ENCODE data around the gene PRX.
"Not testable (repeated sequence)": the region's sequence is repeated elsewhere in the genome, so short reads cannot be mapped to it uniquely, and the experiment has no call there.

The PRX gene

DNA sequence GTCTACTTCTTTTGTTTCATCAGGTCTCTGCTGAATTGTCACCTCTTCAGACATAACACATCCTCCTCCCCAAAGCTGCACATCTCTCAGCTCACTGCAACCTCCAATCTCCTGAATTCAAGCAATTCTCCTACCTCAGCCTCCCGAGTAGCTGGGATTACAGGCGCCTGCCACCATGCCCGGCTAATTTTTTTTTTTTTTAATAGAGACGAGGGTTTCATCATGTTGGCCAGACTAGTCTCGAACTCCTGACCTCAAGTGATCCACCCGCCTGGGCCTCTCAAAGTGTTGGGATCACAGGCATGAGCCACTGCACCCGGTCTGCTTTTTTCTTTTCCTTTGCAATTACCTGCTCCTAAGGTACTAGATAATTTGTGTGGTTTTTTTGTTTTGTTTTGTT lies 19.6 kb upstream of the PRX start:
- peak overlapping the region; percentile 95; the same call in 1 of the 2 replicates for H3K27ac ChIP-seq (ENCODE audit: low read depth, low read length)
- not testable (repeated sequence) for H3K36me3 ChIP-seq (ENCODE audit: insufficient read depth, low read length); H3K4me3 ChIP-seq (ENCODE audit: low read length); H3K27me3 ChIP-seq (ENCODE audit: insufficient read depth, low read length); H3K9me3 ChIP-seq (ENCODE audit: insufficient read depth, low read depth, low read length)
- 87% methylated on average over 7 of the region's 7 CpGs for WGBS
- H3K4me1 ChIP-seq (ENCODE audit: insufficient read depth, low read length) = peaks cover 14% of the 10 kb centered on the region
- H3K9ac ChIP-seq (ENCODE audit: low read depth, low read length) = 0 out of 2 replicates have a peak overlapping the region, but pooled peaks have one; percentile 86

DNA sequence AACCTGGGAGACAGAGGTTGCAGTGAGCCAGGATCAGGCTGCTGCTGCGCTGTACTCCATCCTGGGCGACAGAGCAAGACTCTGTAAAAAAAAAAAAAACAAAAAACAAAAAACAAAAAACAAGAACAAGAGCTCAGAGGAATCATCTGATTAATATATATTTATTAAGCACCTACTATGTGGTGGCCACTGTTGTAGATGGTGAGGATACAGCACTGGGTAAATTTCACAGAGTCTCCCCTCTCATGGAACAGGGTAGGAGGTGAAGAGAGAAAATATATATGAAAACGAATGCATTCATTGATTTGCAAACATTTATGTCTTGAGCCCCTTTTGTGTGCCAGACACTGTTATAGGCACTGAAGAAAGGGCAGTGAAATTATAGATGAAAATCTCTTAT lies 18.5 kb upstream of the PRX start:
- Histone ChIP-seq H3K27ac (ENCODE audit: low read depth, low read length) (no peak overlapping the region), H3K27me3 (ENCODE audit: insufficient read depth, low read length) (no peaks in the 10 kb centered on the region), H3K4me3 (ENCODE audit: low read length) (no peak overlapping the region), H3K36me3 (ENCODE audit: insufficient read depth, low read length) (no peaks in the 10 kb centered on the region), H3K9me3 (ENCODE audit: insufficient read depth, low read depth, low read length) (no peaks in the 10 kb centered on the region), H3K4me1 (ENCODE audit: insufficient read depth, low read length) (peaks cover 14% of the 10 kb centered on the region), H3K9ac (ENCODE audit: low read depth, low read length) (no peak overlapping the region)
- 95% methylated on average over 3 of the region's 3 CpGs for WGBS

DNA sequence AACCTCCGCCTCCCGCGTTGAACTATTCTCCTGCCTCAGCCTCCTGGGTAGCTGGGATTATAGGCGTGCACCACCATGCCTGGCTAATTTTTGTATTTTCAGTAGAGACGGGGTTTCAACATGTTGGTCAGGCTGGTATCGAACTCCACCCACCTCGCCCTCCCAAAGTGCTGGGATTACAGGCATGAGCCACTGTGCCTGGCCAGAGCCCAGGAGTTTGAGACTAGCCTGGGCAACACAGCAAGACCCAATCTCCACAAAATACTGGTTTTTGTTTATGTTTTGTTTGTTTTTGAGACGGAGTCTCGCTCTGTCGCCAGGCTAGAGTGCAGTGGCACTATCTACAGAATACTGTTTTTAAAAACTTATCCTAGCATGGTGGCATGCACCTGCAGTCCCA lies 17.1 kb upstream of the PRX start:
- H3K27me3 ChIP-seq (ENCODE audit: insufficient read depth, low read length) = not testable (repeated sequence)
- WGBS = 94% methylated on average over 10 of the region's 10 CpGs
- peaks cover 14% of the 10 kb centered on the region for H3K4me1 ChIP-seq (ENCODE audit: insufficient read depth, low read length)

DNA sequence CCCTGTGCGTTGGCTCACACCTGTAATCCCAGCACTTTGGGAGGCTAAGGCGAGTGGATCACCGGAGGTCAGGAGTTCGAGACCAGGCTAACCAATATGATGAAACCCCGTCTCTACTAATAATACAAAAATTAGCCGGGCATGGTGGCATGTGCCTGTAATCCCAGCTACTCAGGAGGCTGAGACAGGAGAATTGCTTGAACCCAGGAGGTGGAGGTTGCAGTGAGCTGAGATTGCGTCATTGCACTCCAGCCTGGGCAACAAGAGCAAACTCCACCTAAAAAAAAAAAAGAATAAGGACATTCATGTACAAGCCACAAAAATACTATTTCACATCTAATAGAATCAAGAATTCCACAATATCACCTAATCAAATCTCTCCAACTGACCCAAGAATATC lies 15.0 kb upstream of the PRX start:
- not testable (repeated sequence) for H3K27ac ChIP-seq (ENCODE audit: low read depth, low read length); H3K36me3 ChIP-seq (ENCODE audit: insufficient read depth, low read length); H3K27me3 ChIP-seq (ENCODE audit: insufficient read depth, low read length); H3K9ac ChIP-seq (ENCODE audit: low read depth, low read length); H3K4me3 ChIP-seq (ENCODE audit: low read length); H3K9me3 ChIP-seq (ENCODE audit: insufficient read depth, low read depth, low read length)
- peaks cover 13% of the 10 kb centered on the region for H3K4me1 ChIP-seq (ENCODE audit: insufficient read depth, low read length)
- 97% methylated on average over 7 of the region's 7 CpGs for WGBS

More for the DNA sequence above, 17.1 kb upstream of the PRX start:
- H3K4me3 ChIP-seq (ENCODE audit: low read length); H3K9ac ChIP-seq (ENCODE audit: low read depth, low read length); H3K36me3 ChIP-seq (ENCODE audit: insufficient read depth, low read length); H3K27ac ChIP-seq (ENCODE audit: low read depth, low read length); H3K9me3 ChIP-seq (ENCODE audit: insufficient read depth, low read depth, low read length): not testable (repeated sequence)

DNA sequence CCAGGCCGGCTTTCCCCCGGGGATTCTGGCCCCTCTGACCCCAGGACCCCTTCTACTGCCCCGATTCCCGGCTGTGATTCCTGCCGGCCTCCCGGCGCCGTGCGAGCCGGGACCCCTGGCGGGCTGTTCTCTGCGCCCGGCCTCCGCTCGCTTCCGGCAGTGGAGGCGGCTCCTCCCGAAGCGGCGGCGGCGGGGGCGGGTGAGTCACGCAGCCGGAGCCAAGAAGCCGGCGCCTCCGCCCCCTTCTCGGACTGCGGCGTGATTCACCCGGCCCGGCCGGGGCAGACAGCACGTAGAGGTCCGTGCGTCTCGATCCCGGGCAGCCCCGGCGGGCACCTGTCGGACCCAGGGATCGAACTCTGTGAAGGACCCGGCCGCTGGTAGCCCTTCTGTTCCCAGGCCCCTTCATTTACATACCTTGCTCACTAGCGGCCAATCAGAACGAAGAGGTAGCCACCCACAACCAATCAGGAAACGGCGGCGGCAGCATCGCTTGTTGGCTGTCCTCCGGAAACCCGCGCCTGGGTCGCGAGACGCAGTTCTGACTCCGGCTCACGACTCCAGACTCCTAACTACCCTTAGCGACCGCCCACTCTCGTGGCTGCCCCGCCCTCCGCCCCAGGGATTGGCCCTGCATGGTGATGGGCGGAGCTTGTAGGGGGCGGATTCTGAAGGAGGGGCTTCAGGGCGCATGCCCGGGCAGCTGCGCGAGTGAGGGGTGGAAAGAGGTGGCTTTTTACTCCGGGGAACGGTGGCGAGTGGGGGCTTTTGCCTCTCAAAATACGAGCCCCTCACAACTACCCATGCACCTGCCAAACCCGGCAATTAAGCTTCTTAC lies 12.5 kb upstream of the PRX start, which contains the start of gene SERTAD1:
SERTAD1 (minus strand) TSS at position 543 of the 838 bp plus-strand sequence. CDS start 2,446 bp downstream, outside the sequence.
- Histone ChIP-seq H3K9ac (ENCODE audit: low read depth, low read length) (peak within 1 kb of the TSS; percentile 80), H3K27ac (ENCODE audit: low read depth, low read length) (peak within 1 kb of the TSS; percentile 98), H3K4me1 (ENCODE audit: insufficient read depth, low read length) (peaks cover 10% of the 10 kb centered on the region), H3K27me3 (ENCODE audit: insufficient read depth, low read length) (no peaks in the 10 kb centered on the region), H3K36me3 (ENCODE audit: insufficient read depth, low read length) (peaks cover 7% of the 10 kb centered on the region; the same call in 1 of the 2 replicates), H3K4me3 (ENCODE audit: low read length) (peak within 1 kb of the TSS; percentile 77), H3K9me3 (ENCODE audit: insufficient read depth, low read depth, low read length) (no peaks in the 10 kb centered on the region)
- WGBS = under 1% methylated on average over 72 of the region's 75 CpGs

DNA sequence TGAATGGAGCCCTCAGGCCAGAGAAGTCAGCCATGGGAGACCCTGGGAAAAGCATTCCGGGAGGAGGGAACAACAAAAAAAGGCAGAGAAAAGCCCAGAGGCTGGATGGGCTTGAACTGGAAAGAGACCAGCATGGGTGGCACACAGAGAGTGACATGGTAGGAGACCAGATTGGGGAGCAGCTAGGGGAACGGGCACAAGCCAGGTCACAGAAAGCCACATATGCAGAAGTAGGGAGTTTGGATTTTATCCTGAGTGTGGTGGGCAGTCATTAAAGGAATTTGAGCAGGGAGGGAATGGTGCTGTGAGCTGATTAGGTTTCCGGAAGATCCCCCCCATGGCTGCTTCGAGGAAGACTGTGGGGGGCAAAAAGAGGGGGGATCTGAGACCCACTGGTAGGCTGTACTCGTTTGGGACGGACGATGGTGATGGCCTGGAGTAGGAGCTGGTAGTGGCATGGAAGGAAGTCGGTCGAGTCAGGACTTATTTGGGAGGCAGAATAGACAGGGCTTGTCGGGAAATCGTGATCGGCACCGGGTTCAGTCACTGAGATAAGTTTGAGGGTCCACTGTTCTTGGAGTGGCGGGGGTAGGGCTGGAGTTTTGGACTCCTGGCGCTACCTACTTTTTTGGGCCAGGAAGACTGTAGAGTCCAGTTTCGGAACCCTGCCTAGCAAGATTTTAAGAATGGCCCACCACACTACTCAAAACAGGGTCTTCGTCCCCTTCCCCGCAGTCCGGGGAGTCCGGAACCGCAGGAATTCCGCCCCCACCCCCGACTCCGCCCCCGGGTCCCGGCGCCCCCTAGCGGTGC lies 11.7 kb upstream of the PRX start:
- Histone ChIP-seq H3K4me3 (ENCODE audit: low read length) (peak overlapping the region; percentile 77), H3K4me1 (ENCODE audit: insufficient read depth, low read length) (peaks cover 10% of the 10 kb centered on the region), H3K27me3 (ENCODE audit: insufficient read depth, low read length) (no peaks in the 10 kb centered on the region), H3K27ac (ENCODE audit: low read depth, low read length) (peak overlapping the region; percentile 98), H3K36me3 (ENCODE audit: insufficient read depth, low read length) (peaks cover 7% of the 10 kb centered on the region; the same call in 1 of the 2 replicates), H3K9me3 (ENCODE audit: insufficient read depth, low read depth, low read length) (no peaks in the 10 kb centered on the region), H3K9ac (ENCODE audit: low read depth, low read length) (peak overlapping the region; percentile 80)
- WGBS = 2% methylated on average over 28 of the region's 28 CpGs

DNA sequence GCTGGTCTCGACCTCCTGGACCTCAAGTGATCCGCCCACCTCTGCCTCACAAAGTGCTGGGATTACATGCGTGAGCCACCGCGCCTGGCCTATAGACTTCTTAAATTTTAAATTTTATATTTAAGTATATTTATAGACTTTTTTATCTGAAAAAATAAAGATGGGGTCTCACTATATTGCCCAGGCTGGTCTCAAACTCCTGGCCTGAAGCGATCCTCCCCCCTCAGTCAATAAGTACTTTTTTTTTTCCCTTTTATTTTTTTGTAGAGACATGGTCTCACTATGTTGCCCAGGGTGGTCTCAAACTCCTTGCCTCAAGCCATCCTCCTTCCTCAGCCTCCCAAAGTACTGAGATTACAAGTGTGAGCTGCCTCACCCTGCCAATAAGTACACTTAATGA lies 10.8 kb upstream of the PRX start:
- Histone ChIP-seq H3K27ac (ENCODE audit: low read depth, low read length) (no peak overlapping the region), H3K4me3 (ENCODE audit: low read length) (peak overlapping the region; percentile 77; the same call in 1 of the 2 replicates)
- WGBS = 93% methylated on average over 3 of the region's 6 CpGs

DNA sequence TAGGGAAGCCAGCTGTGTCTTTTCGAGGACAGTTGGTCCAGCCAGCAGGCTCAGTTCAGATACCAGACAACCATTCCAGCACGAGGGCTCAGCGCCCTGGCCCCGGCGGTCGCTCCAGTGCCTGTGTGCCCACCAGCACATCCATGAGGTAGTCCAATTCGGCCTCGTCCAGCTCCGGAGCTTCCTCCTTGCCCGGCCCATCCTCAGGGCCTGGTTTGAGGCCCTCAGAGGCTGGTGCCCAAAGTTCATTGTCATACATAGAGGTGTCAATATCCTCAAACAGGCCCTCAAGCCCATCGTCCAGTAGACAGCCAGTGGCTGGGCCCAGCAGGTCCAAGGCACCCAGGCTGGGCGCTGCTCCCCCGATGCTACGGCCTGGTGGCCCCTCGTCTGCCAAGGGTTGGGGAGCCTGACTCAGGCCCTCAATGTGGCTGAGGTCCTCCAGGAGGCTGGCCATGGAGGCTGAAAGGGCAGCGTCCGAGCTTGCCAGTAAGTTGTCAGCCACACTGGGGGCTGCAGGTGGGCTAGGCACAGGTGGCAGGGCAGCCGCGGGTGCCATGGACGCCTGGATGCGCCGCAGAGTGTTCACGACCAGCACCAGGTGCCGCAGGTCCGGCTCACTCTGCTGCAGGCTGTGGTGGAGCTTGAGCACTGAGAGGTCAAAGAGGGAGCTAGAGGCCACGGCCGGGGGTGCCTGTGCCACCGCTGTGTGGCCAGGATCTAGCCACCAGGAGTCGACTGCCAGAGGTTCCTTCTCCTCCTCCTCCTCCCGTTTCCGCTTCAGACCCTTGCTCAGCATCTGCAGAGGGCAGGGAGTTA lies 9.8 kb upstream of the PRX start:
- H3K9me3 ChIP-seq (ENCODE audit: insufficient read depth, low read depth, low read length) = no peaks in the 10 kb centered on the region
- H3K36me3 ChIP-seq (ENCODE audit: insufficient read depth, low read length) = peaks cover 7% of the 10 kb centered on the region; the same call in 1 of the 2 replicates
- H3K4me1 ChIP-seq (ENCODE audit: insufficient read depth, low read length) = peaks cover 10% of the 10 kb centered on the region
- no peaks in the 10 kb centered on the region for H3K27me3 ChIP-seq (ENCODE audit: insufficient read depth, low read length)
- H3K9ac ChIP-seq (ENCODE audit: low read depth, low read length) = no peak overlapping the region
- 93% methylated on average over 31 of the region's 31 CpGs for WGBS
- no peak overlapping the region for H3K27ac ChIP-seq (ENCODE audit: low read depth, low read length)
- no peak overlapping the region for H3K4me3 ChIP-seq (ENCODE audit: low read length)

More for the DNA sequence above, 10.8 kb upstream of the PRX start:
- H3K36me3 ChIP-seq (ENCODE audit: insufficient read depth, low read length) = peaks cover 7% of the 10 kb centered on the region; the same call in 1 of the 2 replicates
- H3K4me1 ChIP-seq (ENCODE audit: insufficient read depth, low read length) = peaks cover 10% of the 10 kb centered on the region
- H3K27me3 ChIP-seq (ENCODE audit: insufficient read depth, low read length) = no peaks in the 10 kb centered on the region
- no peaks in the 10 kb centered on the region for H3K9me3 ChIP-seq (ENCODE audit: insufficient read depth, low read depth, low read length)
- H3K9ac ChIP-seq (ENCODE audit: low read depth, low read length) = no peak overlapping the region

DNA sequence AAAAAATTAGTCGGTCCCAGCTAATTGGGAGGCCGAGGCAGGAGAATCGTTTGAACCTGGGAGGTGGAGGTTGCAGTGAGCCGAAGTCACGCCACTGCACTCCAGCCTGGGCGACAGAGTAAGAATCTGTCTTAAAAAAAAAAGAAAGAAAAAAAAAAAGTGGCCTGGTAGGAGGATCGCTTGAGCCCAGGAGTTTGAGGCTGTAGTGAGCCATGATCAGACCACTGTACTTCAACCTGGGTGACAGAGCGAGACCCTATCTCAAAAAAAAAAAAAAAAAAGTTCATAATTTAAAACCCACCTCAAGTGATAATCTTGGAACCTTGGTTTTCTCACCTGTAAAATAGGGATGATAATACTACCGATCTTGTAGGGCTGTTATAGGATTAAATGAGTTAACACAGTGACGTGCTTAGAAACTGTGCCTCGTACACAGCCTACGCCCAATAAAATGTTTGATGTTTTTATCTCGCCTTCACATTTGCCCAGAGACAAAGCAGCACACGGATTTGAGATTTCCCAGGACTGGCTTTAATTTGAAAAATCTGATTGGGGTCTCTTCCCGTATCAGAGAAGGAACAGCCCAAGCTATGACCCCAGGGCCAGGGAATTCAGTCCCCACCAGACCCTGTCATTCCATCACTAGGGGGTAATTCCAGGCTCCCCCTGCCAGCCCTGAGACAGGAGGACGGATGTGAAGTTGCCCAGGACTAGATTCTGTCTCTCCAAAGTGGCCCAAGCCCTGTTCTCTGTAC lies 9.0 kb upstream of the PRX start:
- 93% methylated on average over 16 of the region's 16 CpGs for WGBS
- H3K36me3 ChIP-seq (ENCODE audit: insufficient read depth, low read length) = peaks cover 7% of the 10 kb centered on the region; the same call in 1 of the 2 replicates
- H3K4me3 ChIP-seq (ENCODE audit: low read length) = no peak overlapping the region
- H3K27ac ChIP-seq (ENCODE audit: low read depth, low read length) = no peak overlapping the region
- no peaks in the 10 kb centered on the region for H3K9me3 ChIP-seq (ENCODE audit: insufficient read depth, low read depth, low read length)
- peaks cover 10% of the 10 kb centered on the region for H3K4me1 ChIP-seq (ENCODE audit: insufficient read depth, low read length)
- H3K9ac ChIP-seq (ENCODE audit: low read depth, low read length) = no peak overlapping the region
- no peaks in the 10 kb centered on the region for H3K27me3 ChIP-seq (ENCODE audit: insufficient read depth, low read length)
